Endothelial cell of umbilical vein (primary cell): ENCODE data around the gene DOCK8. TPM values are rescaled to one million over a fixed set of nuclear protein-coding genes. Genes with fewer than 3 reads are reported as not detected.

Source experiments
- BruUV-seq: library from RNA; stranded (reverse); fragments of 400-500 nt; replicated peaks from 2 replicates; lab custom pipeline; 2021; lab: Mats Ljungman, UMichigan
- CTCF ChIA-PET: fragments of 300-600, 350-600 bp; sonication (Branson Sonifier 250); formaldehyde crosslinking; loops from one replicate; lab custom pipeline; 2021; ENCODE audit warnings: antibody characterized with exemption, inconsistent platforms; lab: Charles Lee
- POLR2A ChIA-PET: fragments of 300-600, 350-600 bp; sonication (Branson Sonifier 250); formaldehyde crosslinking; loops from one replicate; lab custom pipeline; 2021; ENCODE audit warnings: antibody characterized with exemption, inconsistent platforms; lab: Charles Lee
- DNase-seq: peaks from one replicate; pipeline ENCODE4 v3.0.0-alpha.2; 2011; ENCODE audit warnings: low read depth, low spot score
- FAIRE-seq: peaks from 2 replicates; lab custom pipeline; 2011; peaks lifted over from hg19 to GRCh38; lab: Jason Lieb, UNC
- H2AFZ ChIP-seq: 2 replicates; pipeline ENCODE4 v1.6.0; 2012; ENCODE audit warnings: low read depth, low read length, control low read depth, inconsistent platforms
- H3K27ac ChIP-seq: 2 replicates; pipeline ENCODE4 v1.5.1; 2011; ENCODE audit warnings: low read depth, mild to moderate bottlenecking, control low read depth, low read length, moderate library complexity; ENCODE audit not compliant: insufficient read depth
- H3K27me3 ChIP-seq, 2 experiments: 2 replicates each; pipeline versions ENCODE4 v1.6.0 to v1.6.1; 2011; ENCODE audit warnings: low read length in 2 of 2, mixed read lengths in 1 of 2; ENCODE audit not compliant: control insufficient read depth in 2 of 2, insufficient read depth in 2 of 2
- H3K36me3 ChIP-seq, 2 experiments: 2 replicates in 1 of 2; 3 replicates in 1 of 2; pipeline ENCODE4 v1.5.1; 2011; ENCODE audit warnings: low read length in 2 of 2, mild to moderate bottlenecking in 1 of 2, moderate library complexity in 1 of 2; ENCODE audit not compliant: control insufficient read depth in 2 of 2, insufficient read depth in 2 of 2; ENCODE audit errors: extremely low read depth in 1 of 2
- H3K4me1 ChIP-seq: 3 replicates; pipeline ENCODE4 v1.5.1; 2011; ENCODE audit warnings: mild to moderate bottlenecking, low read length; ENCODE audit not compliant: control insufficient read depth, insufficient read depth; ENCODE audit errors: extremely low read depth
- H3K4me2 ChIP-seq: 2 replicates; pipeline ENCODE4 v1.6.1; 2011; ENCODE audit warnings: low read length, control low read depth, mixed read lengths; ENCODE audit not compliant: insufficient read depth
- H3K4me3 ChIP-seq, 3 experiments: fragments of 200-600 bp in 1 of 3; sonication (generic), shearing (Covaris generic) in 1 of 3; replicated peaks in 1 of 3; 2 replicates each; pipeline ENCODE4 v1.5.1; 2011 to 2016; ENCODE audit warnings: control low read depth in 3 of 3, low read length in 3 of 3, mild to moderate bottlenecking in 2 of 3, inconsistent platforms in 1 of 3, low read depth in 1 of 3, moderate library complexity in 1 of 3; ENCODE audit not compliant: insufficient read depth in 1 of 3
- H3K79me2 ChIP-seq: 2 replicates; pipeline ENCODE4 v1.6.0; 2012; ENCODE audit warnings: low read length, inconsistent platforms; ENCODE audit not compliant: control insufficient read depth, insufficient read depth
- H3K9ac ChIP-seq: replicated peaks from 2 replicates; pipeline ENCODE3; 2011; ENCODE audit warnings: low read length, control low read depth; ENCODE audit not compliant: insufficient read depth; ENCODE audit errors: extremely low read depth
- H3K9me1 ChIP-seq: replicated peaks from 3 replicates; pipeline ENCODE4 v1.6.0; 2011; ENCODE audit warnings: mild to moderate bottlenecking, low read length; ENCODE audit not compliant: control insufficient read depth, insufficient read depth; ENCODE audit errors: extremely low read depth
- H3K9me3 ChIP-seq: replicated peaks from 2 replicates; pipeline ENCODE4 v1.5.1; 2012; ENCODE audit warnings: low read length, inconsistent platforms; ENCODE audit not compliant: control insufficient read depth, insufficient read depth
- H4K20me1 ChIP-seq: replicated peaks from 2 replicates; pipeline ENCODE3; 2011; ENCODE audit warnings: mild to moderate bottlenecking, low read length; ENCODE audit not compliant: control insufficient read depth, insufficient read depth; ENCODE audit errors: extremely low read depth
- EZH2 ChIP-seq: IDR thresholded peaks from 2 replicates; pipeline ENCODE4 v1.6.1; 2012; ENCODE audit warnings: borderline replicate concordance, low read depth, mild to moderate bottlenecking, moderate library complexity, low read length, inconsistent platforms; ENCODE audit not compliant: severe bottlenecking
- FOS ChIP-seq: IDR thresholded peaks from 2 replicates; pipeline ENCODE4 v1.6.1; 2011; ENCODE audit warnings: mild to moderate bottlenecking, low read length, moderate library complexity, borderline replicate concordance; ENCODE audit not compliant: insufficient read depth
- GATA2 ChIP-seq: IDR thresholded peaks from 2 replicates; pipeline ENCODE4 v1.7.0; 2011; ENCODE audit warnings: low read depth, mild to moderate bottlenecking, moderate library complexity, mixed read lengths, low read length; ENCODE audit not compliant: insufficient read length, insufficient read depth
- JUN ChIP-seq: IDR thresholded peaks from 2 replicates; pipeline ENCODE4 v1.6.1; 2011; ENCODE audit warnings: borderline replicate concordance, low read depth; ENCODE audit not compliant: insufficient read length, insufficient read depth
- MYC ChIP-seq: IDR thresholded peaks from one replicate; pipeline ENCODE4 v1.6.1; 2011; ENCODE audit warnings: mild to moderate bottlenecking, low read depth, low read length
- POLR2A ChIP-seq: IDR thresholded peaks from 2 replicates; pipeline ENCODE4 v1.6.1; 2012; ENCODE audit warnings: low read depth, mild to moderate bottlenecking, control low read depth, low read length
- POLR2AphosphoS5 ChIP-seq: IDR thresholded peaks from 2 replicates; pipeline ENCODE4 v1.6.1; 2012; ENCODE audit warnings: low read depth, mild to moderate bottlenecking, control low read depth, low read length, moderate library complexity; ENCODE audit not compliant: insufficient read depth
- dilution Hi-C: fragments of 300-500 bp; cut with MboI; formaldehyde crosslinking; loops from one replicate; pipeline ENCODE4 v1.15.0; 2019; ENCODE audit warnings: low sequenced_read_pairs; ENCODE audit not compliant: extremely low pct_ligation_motif_present
- intact Hi-C: fragments of 100-400 bp; cut with micrococcal nuclease; formaldehyde crosslinking; loops from one replicate; pipeline ENCODE4 v1.10.0; 2022
- polyA plus RNA-seq, 4 experiments: library from polyadenylated mRNA; depleted of rRNA in 3 of 4; stranded (reverse) in 3 of 4; unstranded in 1 of 4; fragments of >200 nt; gene quantifications; 2 replicates each; pipeline versions ENCODE4 v1.2.1 to v1.2.3, GENCODE V29; 2011 to 2012; ENCODE audit warnings: missing spikeins in 1 of 4
- total RNA-seq: library from RNA; stranded (reverse); gene quantifications from 2 replicates; pipeline ENCODE4 v1.2.3, GENCODE V29; 2021
- TF ChIP-seq, protein P1 (sequence below), 2 donors: IDR thresholded peaks; 1 replicate in 1 of 2; 2 replicates in 1 of 2; pipeline ENCODE4 v1.5.1; 2011; ENCODE audit warnings: low read length in 2 of 2, mild to moderate bottlenecking in 2 of 2, moderate library complexity in 2 of 2, control low read depth in 1 of 2, inconsistent platforms in 1 of 2, low read depth in 1 of 2; ENCODE audit not compliant: insufficient read depth in 1 of 2; ENCODE audit errors: extremely low read depth in 1 of 2
- TF ChIP-seq, protein P2 (sequence below): IDR thresholded peaks from 2 replicates; pipeline ENCODE4 v1.6.1; 2011; ENCODE audit not compliant: insufficient read depth, insufficient read length

DOCK8 gene
- total and polyA plus RNA-seq, 2 donors (not counting 3 experiments of a cell fraction or from before 2014, with no cell fraction given) = 0.54 to 1.3 TPM

DNA sequence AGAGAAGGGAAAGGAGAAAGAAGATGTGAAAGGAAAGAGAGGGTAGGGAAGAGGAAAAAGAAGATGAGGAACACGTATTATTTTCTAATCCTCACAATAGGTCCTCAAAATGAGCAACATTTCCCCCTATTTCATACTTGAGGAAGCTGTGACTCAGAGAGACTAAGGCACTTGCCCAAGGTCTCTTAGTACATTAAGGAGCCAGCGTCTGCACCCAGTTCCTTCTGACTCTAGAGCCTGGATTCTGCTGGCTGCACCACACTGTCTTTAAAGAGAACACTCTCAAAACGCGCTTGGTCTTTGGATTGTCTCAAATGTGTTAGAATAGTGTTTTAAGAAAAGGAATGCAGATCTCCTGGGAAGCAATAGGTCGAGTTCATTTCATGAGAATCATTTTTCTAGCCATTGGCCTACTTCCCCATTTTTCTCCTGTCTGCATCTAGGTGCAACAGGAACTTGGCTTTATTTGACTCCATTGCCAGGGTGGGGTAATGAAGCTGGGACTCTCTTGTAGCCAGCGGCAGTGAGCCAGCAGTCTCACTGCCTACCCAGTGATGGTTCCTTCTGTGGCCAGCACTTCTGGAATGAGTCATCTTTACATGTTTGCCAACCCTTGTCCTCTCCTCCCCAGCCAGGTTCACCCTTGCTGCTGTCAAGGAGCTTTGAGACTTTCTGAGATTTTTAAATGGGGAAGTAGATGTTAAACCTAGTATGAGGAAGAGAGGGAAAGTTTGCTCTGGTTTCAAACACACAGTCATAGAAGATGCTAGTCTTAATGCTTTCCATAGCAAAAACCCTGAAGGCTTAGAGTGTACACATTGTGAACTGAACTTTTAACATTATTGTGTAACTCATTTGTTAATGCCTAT is 82.7 kb downstream of the DOCK8 start:
- FAIRE-seq (no peak), DNase-seq (no peak)
- H3K36me3 ChIP-seq = no peaks in the 10 kb centered on the region
- H3K4me2 ChIP-seq = no peak overlapping the region
- no peak overlapping the region for H3K4me3 ChIP-seq
- CTCF ChIA-PET = interaction anchor here (1.0 to 1.6 kb wide), 2 partner anchors 11 to 19 kb away, joined by 3 read pairs; no protein-coding TSS in a partner anchor
- no peak overlapping the region for H3K9ac ChIP-seq
- no peaks in the 10 kb centered on the region for H3K79me2 ChIP-seq
- POLR2A ChIA-PET = no interaction called here
- no peak overlapping the region for H2AFZ ChIP-seq
- H3K9me1 ChIP-seq = no peaks in the 10 kb centered on the region
- H3K27ac ChIP-seq = no peak overlapping the region
- H4K20me1 ChIP-seq = no peaks in the 10 kb centered on the region
- no peaks in the 10 kb centered on the region for H3K27me3 ChIP-seq
- no peaks in the 10 kb centered on the region for H3K4me1 ChIP-seq
- TF ChIP-seq POLR2A (no peak), POLR2AphosphoS5 (no peak), MYC (no peak), FOS (no peak), GATA2 (no peak), EZH2 (no peak), JUN (no peak)
- TF ChIP-seq, protein P1, sequence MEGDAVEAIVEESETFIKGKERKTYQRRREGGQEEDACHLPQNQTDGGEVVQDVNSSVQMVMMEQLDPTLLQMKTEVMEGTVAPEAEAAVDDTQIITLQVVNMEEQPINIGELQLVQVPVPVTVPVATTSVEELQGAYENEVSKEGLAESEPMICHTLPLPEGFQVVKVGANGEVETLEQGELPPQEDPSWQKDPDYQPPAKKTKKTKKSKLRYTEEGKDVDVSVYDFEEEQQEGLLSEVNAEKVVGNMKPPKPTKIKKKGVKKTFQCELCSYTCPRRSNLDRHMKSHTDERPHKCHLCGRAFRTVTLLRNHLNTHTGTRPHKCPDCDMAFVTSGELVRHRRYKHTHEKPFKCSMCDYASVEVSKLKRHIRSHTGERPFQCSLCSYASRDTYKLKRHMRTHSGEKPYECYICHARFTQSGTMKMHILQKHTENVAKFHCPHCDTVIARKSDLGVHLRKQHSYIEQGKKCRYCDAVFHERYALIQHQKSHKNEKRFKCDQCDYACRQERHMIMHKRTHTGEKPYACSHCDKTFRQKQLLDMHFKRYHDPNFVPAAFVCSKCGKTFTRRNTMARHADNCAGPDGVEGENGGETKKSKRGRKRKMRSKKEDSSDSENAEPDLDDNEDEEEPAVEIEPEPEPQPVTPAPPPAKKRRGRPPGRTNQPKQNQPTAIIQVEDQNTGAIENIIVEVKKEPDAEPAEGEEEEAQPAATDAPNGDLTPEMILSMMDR (IDR thresholded peaks at IDR 0.05; ENCODE audit: extremely low read depth in 1 of 2, insufficient read depth in 1 of 2, low read depth in 1 of 2, low read length in 2 of 2) = no peak
- TF ChIP-seq, protein P2, sequence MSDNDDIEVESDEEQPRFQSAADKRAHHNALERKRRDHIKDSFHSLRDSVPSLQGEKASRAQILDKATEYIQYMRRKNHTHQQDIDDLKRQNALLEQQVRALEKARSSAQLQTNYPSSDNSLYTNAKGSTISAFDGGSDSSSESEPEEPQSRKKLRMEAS = no peak
- intact Hi-C loops = no loop called here
- dilution Hi-C loops = no loop called here
- H3K9me3 ChIP-seq = no peaks in the 10 kb centered on the region
- no TSS peak for BruUV-seq
